HG03159 (cell line): Measurements from ENCODE around the gene SLX4IP.

Source experiments
- ATAC-seq: cut with Tn5 transposase; IDR thresholded peaks from one replicate; pipeline ENCODE4 v1.9.1; 2021; ENCODE audit warnings: mild to moderate bottlenecking, moderate library complexity; ENCODE audit not compliant: unreplicated experiment

The SLX4IP gene

DNA sequence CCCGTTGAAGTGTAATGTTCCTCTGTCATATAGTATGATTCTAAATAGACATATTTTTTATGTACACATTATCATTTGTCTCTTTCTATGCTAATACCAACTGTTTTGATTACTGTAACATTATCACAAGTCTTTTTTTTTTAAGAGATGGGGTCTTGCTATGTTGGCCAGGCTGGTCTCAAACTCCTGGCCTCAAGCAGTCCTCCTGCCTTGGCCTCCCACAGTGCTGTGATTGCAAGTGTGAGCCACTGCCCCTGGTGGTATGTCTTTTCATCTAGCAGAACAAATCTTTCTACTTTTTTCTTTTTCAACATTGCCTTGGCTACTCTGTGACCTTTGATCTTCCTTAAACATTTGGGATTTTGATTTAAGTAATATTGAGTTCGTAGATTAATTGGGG, 57.7 kb downstream of the SLX4IP start:
- no peak for ATAC-seq

DNA sequence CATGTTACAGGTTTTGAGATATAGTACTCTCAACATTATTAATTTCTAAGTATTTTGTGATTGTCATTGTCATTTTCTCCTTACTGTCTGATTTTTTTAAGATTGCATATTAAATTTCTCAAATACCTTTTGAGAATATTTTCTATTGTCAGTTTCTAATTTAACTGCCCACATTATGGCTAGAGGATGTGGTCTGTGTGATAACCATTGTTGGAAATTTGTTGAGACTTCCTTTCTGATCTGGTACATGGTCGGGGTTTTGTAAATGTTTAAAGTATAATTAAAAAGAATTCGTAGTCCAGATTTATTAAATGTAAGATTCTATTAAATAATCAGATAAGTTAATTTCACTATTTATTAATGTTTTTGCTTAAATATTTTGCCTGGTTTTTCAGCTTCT, 60.1 kb downstream of the SLX4IP start:
- no peak for ATAC-seq

DNA sequence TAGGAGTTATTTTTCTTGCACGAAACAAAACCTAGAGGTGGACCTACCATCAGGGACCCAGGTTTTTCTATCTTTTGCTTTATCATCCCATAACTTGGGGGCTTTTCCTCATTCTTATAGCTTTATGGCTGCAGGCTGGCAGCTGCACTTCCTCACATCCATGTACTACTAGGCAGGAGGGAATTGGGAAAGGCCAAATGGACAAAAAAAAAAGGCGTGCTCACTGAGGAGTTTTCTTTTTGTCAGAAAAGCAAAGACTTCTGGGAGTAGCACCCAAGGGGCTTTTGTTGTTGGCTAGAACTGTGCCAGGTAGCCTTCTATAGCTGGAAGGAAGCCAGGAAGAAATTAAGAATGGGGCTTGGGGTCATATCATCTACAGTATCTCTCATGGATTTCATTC, 61.4 kb downstream of the SLX4IP start:
- ATAC-seq: no peak

DNA sequence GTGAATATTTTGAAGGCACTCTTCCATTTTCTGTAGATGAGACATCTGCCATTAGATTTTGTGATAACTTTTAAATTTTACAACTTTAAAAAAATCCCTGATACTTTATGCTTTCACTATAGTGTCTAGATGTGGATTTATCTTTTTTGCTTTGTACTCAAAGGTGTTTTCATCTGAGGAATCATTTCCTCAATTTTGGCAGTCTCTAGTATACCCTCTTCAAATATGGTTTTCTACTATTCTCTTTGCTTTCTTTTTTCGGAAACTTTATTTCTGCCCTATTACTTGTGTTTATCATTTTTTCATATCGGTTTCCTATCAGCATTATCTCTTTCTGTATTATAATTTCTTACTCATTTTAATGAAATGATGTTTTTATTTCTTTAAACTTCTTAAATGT, 62.2 kb downstream of the SLX4IP start:
- no peak for ATAC-seq

DNA sequence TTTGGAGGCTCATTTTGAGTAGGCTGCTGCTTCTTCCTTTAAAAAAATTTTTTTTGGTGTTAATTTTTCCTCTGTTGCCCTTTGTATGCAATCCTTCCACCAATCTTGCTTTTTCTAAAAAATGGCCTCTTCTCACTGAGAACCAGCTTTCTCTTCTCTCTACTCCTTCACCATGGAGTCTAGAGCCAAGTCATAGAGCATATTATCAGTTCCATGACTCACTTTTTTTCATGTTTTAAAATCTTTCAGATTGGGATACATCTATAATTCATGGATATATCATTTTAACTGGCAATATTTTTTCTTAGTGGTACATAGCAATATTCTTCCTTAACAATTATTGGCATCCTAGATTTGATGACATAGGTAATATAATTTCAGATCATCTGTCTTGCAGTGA, 62.7 kb downstream of the SLX4IP start:
- no peak for ATAC-seq

DNA sequence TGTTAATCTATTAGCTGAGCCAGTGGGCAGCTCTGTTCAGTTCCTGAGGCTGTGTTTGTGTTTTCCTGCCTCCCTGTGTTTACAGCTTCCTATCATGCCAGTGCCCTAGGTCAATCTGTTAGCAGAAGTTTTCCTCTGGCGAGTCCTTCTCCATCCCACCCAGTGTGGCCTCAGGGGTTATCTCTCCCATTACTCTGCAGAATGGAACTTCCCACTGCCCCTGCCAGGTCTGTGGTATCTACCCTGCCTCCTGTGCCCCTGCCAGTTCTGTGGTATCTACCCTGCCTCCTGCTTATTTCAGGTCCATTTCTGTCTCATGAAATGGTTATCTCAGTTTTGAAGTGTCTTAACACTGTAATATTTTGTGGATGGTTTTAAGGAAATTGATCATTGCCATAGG, 63.1 kb downstream of the SLX4IP start:
- ATAC-seq: no peak

DNA sequence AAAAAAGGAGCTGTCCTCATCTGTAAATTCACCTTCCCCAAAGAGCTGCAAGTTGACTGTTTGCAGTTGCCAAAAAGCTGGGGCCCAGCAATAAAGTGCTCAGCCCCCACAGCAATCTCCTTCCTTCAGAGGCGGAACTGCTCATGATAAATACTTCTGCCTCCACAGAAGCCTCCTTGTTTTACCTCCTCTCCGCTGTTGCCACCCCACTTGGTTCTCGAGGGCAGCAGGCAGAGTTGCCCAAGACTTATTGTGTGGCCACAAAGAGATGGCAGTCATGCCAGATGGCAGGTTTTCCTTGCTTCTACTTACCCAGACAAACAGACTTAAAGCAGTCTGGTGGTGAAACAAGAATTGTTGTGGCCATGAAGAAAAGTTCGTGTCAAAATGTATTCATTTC, 66.3 kb downstream of the SLX4IP start:
- ATAC-seq: no peak

DNA sequence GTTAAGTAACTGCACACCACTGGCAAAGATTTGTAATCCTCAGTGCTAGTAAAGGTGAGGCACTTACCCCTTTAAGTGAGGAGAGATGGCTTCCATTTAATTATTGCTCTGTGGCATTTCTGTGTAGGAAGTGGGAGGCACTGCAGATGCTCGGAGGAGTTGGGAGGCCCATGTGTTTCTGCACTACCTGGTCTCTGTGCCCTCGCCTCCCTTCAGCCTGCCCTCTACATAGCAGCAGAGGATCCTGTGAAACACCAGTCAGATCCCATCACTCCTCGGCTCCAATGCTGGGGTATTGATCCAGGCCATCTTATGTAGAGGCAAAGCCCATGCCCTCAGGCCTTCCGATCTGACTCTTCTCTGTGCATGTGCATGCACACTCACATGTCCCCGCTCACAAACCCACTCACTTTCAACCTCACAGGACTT, 67.0 kb downstream of the SLX4IP start:
- ATAC-seq: no peak

DNA sequence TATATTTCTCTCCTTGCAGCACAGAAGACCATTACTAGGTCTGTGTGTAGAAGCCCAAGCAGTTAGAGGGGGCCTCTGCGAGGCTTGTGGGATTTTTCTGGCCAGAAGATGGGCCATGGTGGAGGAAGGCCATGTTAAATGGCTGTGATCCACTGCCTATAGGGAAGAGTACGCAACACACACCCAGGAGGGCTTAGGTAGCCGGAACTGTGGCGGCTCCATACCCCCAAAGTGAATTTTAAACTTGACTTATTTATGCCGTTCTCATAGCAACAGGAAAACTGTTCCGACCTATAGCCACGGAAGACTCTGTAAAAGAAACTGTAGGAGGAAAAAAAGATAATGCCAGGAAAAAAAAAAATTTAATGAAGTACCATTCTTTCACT, 69.5 kb downstream of the SLX4IP start:
- ATAC-seq: no peak

DNA sequence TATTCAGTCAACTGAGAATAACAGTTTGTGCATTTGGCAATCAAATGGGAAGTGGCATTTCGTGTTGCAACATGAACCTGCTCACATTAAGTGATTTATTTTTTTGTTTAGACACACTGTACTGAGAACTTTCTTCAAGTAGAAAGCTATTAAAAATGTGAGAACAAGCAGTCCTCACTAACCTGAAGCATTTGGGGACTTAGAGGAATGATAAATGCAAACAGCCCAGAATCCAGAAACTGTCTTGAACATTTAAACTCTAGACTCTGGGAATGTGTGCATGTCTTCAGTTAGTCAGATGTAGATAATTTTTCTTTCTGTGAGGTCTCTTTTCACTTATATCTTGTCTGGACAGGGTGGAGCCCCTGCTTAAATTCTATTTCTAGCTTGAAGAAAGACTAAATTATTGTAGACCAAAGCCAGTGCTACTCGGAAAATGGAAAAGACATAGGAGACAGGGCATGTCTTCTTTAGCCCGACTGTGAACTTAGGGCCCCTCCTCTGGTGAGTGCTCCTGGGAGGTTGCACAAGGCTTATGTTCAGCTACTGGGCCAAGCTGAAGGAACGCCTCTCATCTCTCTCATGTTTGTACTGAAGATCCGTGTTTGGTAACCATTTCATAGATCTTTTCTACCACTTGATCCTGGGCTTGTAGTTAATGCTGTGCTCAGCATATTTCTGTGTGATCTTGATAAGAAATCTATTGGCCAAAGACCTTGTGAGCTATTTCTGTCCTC, 70.1 kb downstream of the SLX4IP start:
- no peak for ATAC-seq

DNA sequence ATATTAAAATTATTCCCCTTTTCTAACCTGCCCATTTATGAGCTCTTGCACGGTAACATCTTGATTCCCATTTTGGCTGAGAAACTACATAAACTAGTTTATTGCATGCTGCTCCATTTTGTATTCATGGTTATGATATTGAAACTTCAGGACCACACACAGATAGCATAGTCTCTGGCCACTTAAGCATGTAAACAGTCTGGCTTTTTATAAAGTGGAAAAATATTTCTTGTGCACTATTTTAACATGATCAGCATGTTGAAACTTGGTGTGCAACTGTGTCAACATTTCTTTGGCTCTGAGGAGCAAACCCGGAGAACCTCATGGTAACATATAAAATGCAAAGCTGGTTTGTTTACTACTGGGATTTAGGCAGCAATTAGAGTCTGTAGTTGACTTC, 70.7 kb downstream of the SLX4IP start:
- no peak for ATAC-seq

DNA sequence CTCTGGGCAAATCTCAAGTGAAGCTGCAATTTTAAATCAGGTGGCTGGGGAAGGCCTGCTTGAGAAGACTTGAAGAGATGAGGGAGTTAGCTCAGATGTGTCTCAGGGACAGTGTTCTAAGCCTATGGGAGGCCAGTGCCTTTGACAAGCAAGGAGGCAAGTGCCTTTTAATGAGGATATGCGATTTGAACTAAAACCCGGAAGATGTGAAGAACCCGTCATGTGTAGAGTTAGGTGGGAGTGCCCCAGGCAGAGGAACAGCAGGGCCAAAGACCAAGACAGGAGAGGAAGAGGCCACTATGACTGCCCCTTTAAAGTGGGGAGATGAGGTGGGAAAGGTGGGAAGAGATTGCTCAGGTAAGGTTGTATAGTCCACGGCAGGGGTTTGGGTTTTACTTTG, 71.9 kb downstream of the SLX4IP start:
- ATAC-seq: no peak

DNA sequence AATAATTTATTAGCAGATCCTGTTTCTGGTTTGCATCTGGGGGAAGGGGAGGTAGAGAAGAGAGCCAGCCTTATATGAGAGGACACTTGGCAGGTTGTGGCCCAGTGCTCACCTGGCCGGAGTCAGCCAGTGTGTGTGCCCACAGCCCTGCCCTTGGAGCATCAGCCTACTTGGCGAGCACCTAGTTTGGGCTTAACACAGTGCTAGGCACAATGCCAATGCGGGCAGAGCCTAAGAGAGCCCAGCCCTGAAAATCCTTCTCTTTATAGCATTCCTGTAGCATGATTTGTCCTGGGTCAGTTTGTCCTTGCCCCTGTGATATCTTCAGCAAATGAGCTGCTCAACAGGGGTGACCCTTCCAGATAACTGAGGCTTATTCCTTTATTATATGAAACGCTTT, 73.0 kb downstream of the SLX4IP start:
- ATAC-seq: no peak

DNA sequence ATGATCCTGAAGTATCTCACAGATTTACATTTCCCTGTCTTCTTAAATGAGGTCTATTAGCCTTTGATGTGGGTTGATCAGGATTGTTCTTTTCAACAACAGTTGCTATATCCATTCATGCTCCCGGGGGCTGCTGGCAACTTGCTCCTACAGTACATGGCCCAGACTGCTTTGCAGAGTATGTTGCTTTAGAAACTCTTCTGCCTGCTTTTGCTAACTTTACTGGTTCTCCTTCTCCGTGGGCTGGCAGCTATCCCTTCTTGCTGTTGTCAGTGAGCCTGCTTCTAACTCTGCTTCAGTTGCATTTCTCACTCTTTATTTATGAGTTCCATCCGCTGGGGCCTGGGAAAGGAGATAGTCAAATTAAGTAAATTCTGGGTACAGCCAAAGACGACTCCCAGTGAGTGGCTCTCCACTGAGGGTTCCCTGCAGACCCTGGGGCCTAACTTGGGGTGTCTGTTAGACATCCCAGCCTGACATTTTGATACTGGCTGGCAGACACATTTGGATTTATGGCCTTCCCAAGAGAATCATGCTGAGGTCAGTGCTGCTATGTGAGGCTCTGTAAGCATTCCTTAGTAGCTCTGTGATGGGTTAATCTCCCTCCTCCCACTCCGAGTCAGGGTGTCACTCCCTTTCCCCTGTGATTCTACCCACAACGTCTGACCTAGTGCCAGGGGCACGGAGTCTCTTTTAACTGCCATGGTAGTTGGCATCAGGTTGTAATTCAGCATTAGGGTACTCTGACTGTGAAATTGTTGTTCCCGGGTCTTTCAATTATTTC, 73.6 kb downstream of the SLX4IP start:
- ATAC-seq: no peak

DNA sequence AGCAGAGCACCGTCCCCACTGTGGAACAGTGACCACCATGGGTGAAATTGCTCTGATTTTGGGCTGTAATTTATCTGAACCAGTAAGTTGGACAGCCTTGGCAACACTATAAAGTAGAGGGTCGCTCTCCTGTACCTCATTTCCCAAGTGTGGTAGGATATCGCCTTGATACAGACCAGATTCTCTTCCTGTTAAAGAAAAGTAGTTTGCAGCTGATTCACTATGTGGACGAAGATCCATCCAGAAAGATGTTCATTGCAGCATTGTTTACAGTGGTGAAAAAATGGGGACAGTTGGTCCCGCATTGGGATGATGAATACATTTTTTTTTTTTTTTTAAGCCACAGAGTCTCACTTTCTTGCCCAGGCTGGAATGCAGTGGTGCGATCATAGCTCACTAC, 74.3 kb downstream of the SLX4IP start:
- ATAC-seq: no peak

DNA sequence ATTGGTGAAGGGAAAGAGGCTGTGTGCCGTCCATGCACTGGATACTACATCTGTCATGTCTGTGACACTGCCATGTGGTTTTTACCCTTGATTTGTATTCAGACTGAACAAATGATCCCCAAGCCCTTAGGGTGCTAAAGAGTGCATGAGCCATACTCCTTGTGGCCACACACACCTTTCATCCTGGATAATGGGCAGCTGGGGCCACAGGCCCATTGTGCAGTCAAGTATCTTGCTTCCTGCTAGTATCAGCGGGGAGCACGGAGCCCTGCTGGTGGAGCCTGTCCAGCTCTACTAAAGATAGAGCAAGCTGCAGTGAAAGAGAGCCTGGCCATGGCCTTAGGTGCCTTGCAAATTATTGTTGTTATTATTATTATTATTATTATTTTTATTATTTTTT, 75.1 kb downstream of the SLX4IP start:
- ATAC-seq: no peak

DNA sequence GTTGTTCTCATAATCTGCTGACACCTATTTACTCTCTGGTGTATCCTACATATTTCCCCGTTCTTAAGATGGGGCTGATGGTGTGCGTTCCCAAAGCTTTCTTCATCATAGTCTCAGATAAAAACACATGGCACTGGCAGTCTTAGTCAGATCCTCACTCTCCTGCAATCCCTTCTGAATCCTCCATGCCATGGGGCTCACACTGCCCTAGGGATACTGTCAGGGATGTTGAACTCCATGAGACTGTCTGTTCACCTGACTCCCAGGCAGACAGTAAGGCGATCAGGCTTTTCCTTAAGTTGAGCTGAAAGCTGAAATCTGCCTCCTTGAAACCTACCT, 76.0 kb downstream of the SLX4IP start:
- ATAC-seq: peak; percentile 18

DNA sequence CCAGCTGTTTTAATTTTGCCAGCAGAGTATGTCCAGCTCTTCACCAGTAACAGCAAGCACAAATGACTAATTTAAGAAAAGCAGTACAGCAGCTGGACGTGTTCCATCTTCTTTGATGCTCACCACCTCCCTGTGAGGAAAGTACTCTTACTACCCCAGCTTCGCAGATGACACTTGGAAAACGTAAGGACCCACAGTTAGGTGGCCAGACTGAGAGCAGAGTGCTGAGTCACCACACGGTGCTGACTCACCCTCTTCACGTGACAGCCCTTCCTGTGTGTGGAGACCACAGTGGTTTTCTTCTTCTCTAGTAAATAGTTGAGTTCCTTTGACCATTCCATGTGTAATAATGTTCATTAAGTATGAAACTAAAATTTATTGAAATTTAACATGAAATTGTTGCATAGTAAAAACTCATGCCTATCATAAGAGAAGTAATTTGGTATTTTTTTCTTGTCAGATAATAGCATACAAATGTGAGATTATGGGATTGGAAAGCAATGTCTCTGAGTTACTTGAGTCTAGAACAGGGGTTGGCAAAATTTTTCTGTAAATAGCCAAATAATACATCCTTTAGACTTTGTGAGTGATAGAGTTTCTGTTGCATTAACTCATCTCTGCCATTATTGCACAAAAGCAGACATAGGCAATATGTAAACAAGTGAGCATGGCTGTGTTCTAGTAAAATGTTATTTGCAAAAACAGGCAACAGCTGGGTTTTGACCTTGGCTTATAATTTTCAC, 76.6 kb downstream of the SLX4IP start:
- peak; percentile 98 for ATAC-seq

DNA sequence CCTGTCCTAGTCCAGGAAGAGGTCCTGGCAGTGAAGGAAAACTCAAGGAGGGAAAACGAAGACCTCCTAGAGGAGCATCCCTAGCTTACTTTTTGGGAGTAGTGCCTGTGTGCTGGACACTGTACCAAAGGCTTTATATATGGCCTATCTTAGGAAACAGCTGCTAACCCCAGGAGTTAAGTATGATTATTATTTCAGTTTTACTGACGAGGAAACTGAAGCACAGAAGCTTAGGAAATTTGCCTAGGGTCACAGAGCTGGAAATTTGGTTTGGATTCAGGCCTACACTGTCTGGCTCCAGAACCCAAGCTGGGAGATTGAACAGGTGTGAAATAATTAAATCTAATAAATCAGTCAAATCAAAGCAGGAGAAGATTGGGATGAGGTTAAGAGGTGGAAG, 78.0 kb downstream of the SLX4IP start:
- no peak for ATAC-seq

DNA sequence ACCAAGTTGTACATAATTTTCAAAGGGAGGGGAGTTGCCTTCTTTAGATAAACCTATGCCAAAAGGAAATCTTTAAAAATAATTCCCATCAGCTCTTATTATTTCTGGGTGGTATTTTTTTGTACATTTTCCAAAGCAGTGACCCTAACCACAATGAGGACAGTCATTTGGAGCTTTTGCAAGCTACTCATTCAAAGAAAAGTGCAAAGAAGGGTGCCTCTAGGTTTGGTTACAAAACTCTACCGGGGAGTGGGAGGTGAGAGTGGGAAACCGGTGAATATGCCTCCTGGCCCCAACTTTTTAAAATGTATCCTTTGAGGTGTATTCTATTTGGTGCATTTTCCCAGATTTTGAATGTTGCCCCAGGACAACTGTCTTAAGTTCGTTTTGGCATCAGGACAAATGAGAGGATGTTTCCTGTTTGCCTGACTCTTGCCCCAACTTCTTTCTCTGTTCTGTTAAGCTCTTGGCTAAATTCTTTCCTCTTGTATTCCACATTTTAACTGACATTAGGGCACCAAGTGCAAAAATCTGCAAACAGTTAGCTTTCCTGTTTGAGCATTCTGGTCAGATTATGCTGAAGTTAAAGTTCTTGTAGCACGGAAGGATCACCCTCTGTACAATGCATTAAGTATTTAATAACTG, 78.9 kb downstream of the SLX4IP start:
- no peak for ATAC-seq

DNA sequence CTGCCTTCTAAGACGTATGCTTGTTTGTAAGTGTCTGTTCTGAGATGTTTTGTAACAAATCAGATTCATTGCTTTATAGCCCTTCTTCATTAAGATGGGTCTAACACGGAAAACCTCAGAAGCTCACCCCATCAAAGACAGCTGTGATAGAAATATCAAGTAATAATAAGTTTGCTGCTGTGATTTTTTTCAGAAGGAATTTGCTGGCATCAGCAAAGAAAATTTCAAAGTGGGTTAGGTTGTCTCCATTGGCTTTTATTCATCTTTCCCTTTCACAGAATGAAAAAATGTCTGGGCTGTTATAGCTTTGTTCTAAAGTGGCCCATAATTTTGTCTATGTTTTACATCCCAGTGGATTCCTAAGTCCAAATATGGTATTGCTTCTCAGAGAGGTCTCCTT, 81.4 kb downstream of the SLX4IP start:
- no peak for ATAC-seq
